Urinary bladder (tissue), 4 donors: ENCODE measurements around the gene S1PR4. TPM values are rescaled to one million over a fixed set of nuclear protein-coding genes. Genes with fewer than 3 reads are reported as not detected.
A peak's percentile ranks its signal among the peaks of the same experiment; 100 is the strongest.

Experiments used
- DNase-seq: peaks from one replicate; pipeline ENCODE4 v3.0.0-alpha.2; 2015; ENCODE audit errors: extremely low spot score
- H3K27ac ChIP-seq: one replicate; pipeline ENCODE4 v1.5.1; 2013; ENCODE audit warnings: low read depth, mild to moderate bottlenecking, moderate library complexity
- H3K36me3 ChIP-seq: one replicate; pipeline ENCODE4 v1.6.1; 2013; ENCODE audit warnings: mild to moderate bottlenecking, moderate library complexity; ENCODE audit not compliant: insufficient read depth
- H3K4me1 ChIP-seq: one replicate; pipeline ENCODE4 v1.6.1; 2013; ENCODE audit warnings: mild to moderate bottlenecking, moderate library complexity; ENCODE audit not compliant: insufficient read depth
- H3K4me3 ChIP-seq: one replicate; pipeline ENCODE4 v1.5.1; 2013; ENCODE audit warnings: low read depth, low read length
- WGBS: extraction: QIAGEN DNeasy Blood & Tissue Kit; methylation state at CpG from one replicate; pipeline ENCODE4 v1.1.7; 2013; 5-methylcytosine and 5-hydroxymethylcytosine counted together
- polyA plus RNA-seq: library from polyadenylated mRNA; stranded (reverse); fragments of 200-250 nt; gene quantifications from one replicate; pipeline ENCODE4 v1.2.3, GENCODE V29; 2013
- total RNA-seq: library from RNA; depleted of rRNA; stranded (reverse); fragments of >200 nt; gene quantifications from one replicate; pipeline ENCODE4 v1.2.3, GENCODE V29; 2014
- donor health status: healthy with polysubstance abuse.
- donor health status: healthy.

S1PR4 gene
- total and polyA plus RNA-seq, 2 donors, result 0.74 to 3.4 TPM

DNA sequence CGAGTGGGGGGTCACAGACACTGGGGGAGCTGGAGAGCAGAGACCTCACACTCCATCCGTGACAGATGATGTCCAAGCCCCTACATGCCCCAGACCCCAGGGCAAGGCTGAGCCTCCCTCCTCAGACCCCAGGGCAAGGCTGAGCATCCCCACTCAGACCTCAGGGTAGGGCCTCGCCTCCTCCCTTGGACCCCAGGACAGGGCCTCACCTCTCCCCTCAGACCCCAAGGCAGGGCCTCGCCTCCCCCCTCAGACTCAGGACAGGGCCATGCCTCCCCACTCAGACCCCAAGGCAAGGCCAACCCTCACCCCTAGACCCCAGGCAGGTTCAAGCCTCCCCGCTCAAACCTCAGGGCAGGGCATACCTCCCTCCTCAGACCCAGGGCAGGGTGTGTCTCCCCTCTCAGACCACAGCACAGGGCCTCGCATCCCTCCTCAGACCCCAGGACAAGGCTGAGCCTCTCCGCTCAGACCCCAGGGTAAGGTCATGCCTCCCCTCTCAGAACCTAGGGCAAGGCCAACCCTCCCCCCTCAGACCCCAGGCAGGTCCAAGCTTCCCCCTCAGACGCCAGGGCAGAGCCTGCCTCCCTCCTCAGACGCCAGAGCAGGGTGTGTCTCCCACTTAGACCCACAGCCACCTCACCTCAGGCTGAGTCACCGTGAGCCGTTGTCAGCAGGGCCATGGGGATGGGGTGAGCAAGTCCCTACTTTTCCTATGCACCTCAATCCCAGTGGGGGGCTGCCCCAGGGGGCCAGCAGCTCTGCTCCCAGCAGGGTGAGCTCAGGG lies 1.7 kb upstream of the S1PR4 start:
- 72% methylated on average over 11 of the region's 11 CpGs for WGBS
- peak; percentile 20 for DNase-seq
- Histone ChIP-seq H3K4me3 (no peak overlapping the region), H3K36me3 (no peaks in the 10 kb centered on the region), H3K4me1 (no peaks in the 10 kb centered on the region), H3K27ac (peak overlapping the region; percentile 95)

- H3K4me3 ChIP-seq, result peak overlapping the region; percentile 28
Measured at GRCh38 chr19:3178973-3179738, 587 bp downstream of the S1PR4 start.

GRCh38 chr19:3179739-3180293 lies 1.2 kb downstream of the S1PR4 start:
- Histone ChIP-seq H3K36me3 (no peaks in the 10 kb centered on the region), H3K4me3 (peak overlapping the region; percentile 28), H3K4me1 (no peaks in the 10 kb centered on the region), H3K27ac (no peak overlapping the region)
- 82% methylated on average over 31 of the region's 31 CpGs for WGBS
- no peak for DNase-seq

More at GRCh38 chr19:3178973-3179738, 587 bp downstream of the S1PR4 start:
- DNase-seq, result no peak
- Histone ChIP-seq H3K27ac (no peak overlapping the region), H3K36me3 (no peaks in the 10 kb centered on the region), H3K4me1 (no peaks in the 10 kb centered on the region)
- WGBS, result 83% methylated on average over 52 of the region's 52 CpGs

DNA sequence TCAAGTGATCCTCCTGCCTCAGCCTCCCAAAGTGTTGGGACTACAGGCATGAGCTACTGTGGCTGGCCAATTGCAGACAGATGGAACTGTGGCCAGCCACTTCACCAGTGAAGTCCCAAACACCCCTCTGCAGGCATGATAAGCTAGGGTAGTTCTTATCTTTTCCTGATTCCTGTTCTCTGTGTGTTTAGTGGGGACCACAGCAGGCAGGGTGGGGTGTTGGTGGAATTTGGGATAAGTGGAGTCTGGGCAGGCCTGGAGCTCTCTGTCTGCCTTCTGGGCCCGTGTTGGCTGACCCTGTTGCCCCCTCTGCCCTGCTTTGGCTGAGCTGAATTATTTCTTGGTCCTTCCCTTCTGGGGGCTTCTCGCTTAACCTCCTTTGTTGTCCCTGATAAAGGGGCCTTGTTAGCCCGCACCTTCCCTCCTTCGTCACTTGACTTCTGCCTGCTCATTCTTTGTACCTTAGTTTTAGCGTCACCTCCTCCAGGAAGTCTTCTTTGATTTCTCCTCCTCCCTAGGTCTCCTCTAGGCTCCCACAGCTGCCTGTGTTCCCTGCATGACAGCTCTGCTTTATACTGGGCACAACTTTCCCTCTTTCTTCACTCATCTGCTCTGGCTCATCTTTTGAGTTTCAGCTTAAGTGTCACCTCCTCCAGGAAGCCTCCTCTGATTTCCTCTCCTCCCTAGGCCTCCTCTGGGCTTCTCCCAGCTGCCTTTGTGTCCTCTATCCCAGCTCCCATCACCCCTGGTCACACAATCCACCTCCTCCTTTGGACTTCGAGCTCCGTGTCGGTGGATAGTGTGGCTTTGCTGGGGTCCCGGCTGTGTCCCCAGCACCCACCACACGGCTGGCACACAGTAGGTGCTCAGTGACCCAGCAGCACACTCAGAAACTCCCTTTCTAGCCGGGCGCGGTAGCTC lies 5.4 kb downstream of the S1PR4 start:
- DNase-seq, result no peak
- Histone ChIP-seq H3K4me1 (no peaks in the 10 kb centered on the region), H3K36me3 (no peaks in the 10 kb centered on the region), H3K27ac (no peak overlapping the region), H3K4me3 (no peak overlapping the region)
- 73% methylated on average over 13 of the region's 13 CpGs for WGBS

DNA sequence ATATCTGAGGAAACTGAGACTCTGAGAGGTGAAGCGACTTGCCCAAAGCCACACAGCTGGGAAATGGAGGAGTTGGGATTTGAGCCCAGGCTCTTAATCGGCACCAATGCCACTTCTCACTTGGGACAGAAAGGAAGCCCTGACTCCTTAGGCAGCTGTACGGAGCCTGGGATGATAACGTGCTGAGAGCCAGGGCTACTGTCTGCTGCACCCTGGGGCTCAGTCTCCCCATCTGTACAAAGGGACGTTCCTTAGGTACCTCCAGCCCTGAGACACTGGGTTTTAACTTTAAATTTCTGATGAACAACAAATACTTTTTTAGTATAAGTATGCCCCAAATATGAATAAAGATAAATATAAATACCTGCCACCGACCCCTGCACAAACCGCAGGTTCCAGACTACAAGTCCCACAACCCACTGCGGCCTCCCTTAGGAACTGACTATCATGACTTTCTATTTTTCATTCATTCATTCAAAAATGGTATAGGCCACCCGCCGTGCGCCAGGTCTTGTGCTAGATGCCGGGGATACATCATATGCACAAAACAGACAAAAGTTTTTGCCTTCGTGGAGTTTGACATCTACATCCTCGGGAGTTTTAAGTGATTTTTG lies 6.4 kb downstream of the S1PR4 start:
- H3K27ac ChIP-seq, result no peak overlapping the region
- 14% methylated on average over 14 of the region's 14 CpGs for WGBS
- H3K4me3 ChIP-seq, result peak overlapping the region; percentile 94
- DNase-seq, result no peak
- no peaks in the 10 kb centered on the region for H3K36me3 ChIP-seq
- no peaks in the 10 kb centered on the region for H3K4me1 ChIP-seq

DNA sequence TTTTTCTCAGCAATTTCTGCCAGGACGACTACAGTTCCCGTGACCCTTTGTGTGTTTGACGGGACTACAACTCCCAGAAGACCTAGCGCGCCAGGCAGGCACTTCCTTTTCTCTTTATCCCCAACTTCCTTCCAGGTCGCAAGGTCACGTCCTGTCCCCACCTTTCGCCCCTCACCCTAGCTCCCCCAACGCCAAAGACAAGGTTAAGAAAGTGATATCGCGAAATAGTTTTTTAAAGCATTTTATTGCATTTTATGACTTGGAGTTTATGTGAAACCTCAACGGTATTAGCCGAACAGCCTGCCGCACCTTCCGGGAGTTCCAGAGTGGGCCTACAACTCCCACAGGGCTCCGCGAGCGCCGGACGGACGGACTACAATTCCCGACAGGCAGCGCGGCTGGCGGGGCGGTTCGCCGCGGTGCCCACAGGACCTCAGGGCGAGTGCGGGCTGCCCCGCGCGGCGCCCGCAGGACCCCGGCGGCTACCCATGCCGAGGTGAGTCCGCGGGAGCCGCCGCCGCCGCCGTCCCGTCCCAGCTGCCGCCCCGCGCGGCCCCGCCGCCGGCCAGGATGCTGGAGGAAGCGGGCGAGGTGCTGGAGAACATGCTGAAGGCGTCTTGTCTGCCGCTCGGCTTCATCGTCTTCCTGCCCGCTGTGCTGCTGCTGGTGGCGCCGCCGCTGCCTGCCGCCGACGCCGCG lies 7.0 kb downstream of the S1PR4 start, which contains the start of gene NCLN:
Gene NCLN (plus strand): TSS at position 470 of the 699 bp plus-strand sequence. CDS start 101 bp downstream, at position 571.
- no peaks in the 10 kb centered on the region for H3K36me3 ChIP-seq
- H3K4me1 ChIP-seq, result no peaks in the 10 kb centered on the region
- under 1% methylated on average over 69 of the region's 69 CpGs for WGBS
- peak within 1 kb of the TSS; percentile 94 for H3K4me3 ChIP-seq
- peak within 1 kb of the TSS; percentile 28 for H3K27ac ChIP-seq
- peak; percentile 96 for DNase-seq

DNA sequence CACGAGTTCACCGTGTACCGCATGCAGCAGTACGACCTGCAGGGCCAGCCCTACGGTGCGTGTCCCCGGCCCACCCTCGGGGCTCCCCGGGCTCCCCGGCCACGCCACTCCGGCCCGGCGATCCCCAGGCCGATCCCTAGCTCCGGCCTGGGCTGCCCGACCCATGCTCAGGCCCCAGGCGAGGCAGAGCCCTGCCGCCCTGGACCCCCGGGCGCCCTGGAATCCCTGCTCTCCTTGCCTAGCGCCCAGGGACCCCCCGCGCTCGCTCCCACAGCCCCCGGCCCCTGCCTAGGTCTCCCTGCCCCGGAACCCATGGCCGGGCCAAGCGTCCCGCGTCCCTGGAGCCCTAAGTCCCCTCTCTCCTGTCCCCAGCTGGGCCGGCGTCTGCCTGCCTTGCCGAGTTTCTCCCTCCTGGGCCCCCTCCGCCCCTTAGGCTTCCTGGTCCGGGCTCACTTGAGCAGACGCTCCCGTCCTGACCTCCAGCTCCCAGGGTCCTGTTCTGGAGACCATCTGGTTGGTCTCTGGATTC lies 7.7 kb downstream of the S1PR4 start:
- H3K4me1 ChIP-seq, result no peaks in the 10 kb centered on the region
- no peaks in the 10 kb centered on the region for H3K36me3 ChIP-seq
- DNase-seq, result no peak
- H3K4me3 ChIP-seq, result peak overlapping the region; percentile 94
- WGBS, result under 1% methylated on average over 38 of the region's 38 CpGs
- no peak overlapping the region for H3K27ac ChIP-seq

GRCh38 chr19:3186891-3187661 lies 8.5 kb downstream of the S1PR4 start:
- no peak overlapping the region for H3K27ac ChIP-seq
- peak overlapping the region; percentile 94 for H3K4me3 ChIP-seq
- DNase-seq, result no peak
- 76% methylated on average over 23 of the region's 23 CpGs for WGBS
- no peaks in the 10 kb centered on the region for H3K4me1 ChIP-seq
- H3K36me3 ChIP-seq, result no peaks in the 10 kb centered on the region

- 89% methylated on average over 36 of the region's 36 CpGs for WGBS
- DNase-seq, result no peak
- no peaks in the 10 kb centered on the region for H3K4me1 ChIP-seq
- no peaks in the 10 kb centered on the region for H3K36me3 ChIP-seq
- no peak overlapping the region for H3K27ac ChIP-seq
- no peak overlapping the region for H3K4me3 ChIP-seq
Measured at GRCh38 chr19:3187662-3188511, 9.3 kb downstream of the S1PR4 start.

GRCh38 chr19:3188627-3189596 lies 10.3 kb downstream of the S1PR4 start:
- WGBS, result 94% methylated on average over 35 of the region's 35 CpGs
- no peaks in the 10 kb centered on the region for H3K4me1 ChIP-seq
- no peaks in the 10 kb centered on the region for H3K36me3 ChIP-seq
- no peak for DNase-seq
- no peak overlapping the region for H3K27ac ChIP-seq
- H3K4me3 ChIP-seq, result no peak overlapping the region
